Activated naive CD4-positive, alpha-beta T cell treated with anti-CD3 and anti-CD28 coated beads, Interleukin-2, amount 50 U/mL, for 24 hours (primary cell): ENCODE measurements around the gene SLC5A6.
"Not testable (repeated sequence)": the region's sequence is repeated elsewhere in the genome, so short reads cannot be mapped to it uniquely, and the experiment has no call there.

Experiments used
- H3K27ac Mint-ChIP-seq: one replicate; pipeline ENCODE4 v1.8.0; 2021; ENCODE audit warnings: mild to moderate bottlenecking, mixed read lengths
- H3K27me3 Mint-ChIP-seq: one replicate; pipeline ENCODE4 v1.8.0; 2021; ENCODE audit warnings: mixed read lengths
- H3K36me3 Mint-ChIP-seq: one replicate; pipeline ENCODE4 v1.8.0; 2021; ENCODE audit warnings: mixed read lengths
- H3K4me1 Mint-ChIP-seq: one replicate; pipeline ENCODE4 v1.8.0; 2021; ENCODE audit warnings: mixed read lengths
- H3K4me3 Mint-ChIP-seq: one replicate; pipeline ENCODE4 v1.8.0; 2021; ENCODE audit warnings: mild to moderate bottlenecking, mixed read lengths
- H3K9me3 Mint-ChIP-seq: one replicate; pipeline ENCODE4 v1.8.0; 2021; ENCODE audit warnings: mixed read lengths

SLC5A6 gene

DNA sequence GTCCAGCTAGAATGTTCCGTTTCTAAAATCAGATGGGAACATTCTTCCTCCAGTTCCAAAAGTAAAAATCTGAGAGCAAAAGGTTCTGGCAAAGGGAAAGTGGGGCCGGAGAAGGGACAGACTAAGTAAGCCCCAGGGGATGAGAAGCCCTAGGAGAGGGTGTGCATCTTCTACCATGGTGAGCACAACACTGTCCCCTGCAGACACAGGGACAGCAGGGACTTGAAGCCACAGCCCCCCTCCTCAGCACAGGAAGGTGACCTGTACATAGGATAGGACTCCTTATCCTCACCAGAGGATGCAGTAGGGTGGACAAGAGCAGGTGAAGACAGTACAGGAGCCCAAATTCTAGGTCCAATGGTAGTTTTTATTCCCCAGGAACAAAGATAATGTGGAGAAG is 12.8 kb downstream of the SLC5A6 start:
- H3K9me3 Mint-ChIP-seq, result no peaks in the 10 kb centered on the region

DNA sequence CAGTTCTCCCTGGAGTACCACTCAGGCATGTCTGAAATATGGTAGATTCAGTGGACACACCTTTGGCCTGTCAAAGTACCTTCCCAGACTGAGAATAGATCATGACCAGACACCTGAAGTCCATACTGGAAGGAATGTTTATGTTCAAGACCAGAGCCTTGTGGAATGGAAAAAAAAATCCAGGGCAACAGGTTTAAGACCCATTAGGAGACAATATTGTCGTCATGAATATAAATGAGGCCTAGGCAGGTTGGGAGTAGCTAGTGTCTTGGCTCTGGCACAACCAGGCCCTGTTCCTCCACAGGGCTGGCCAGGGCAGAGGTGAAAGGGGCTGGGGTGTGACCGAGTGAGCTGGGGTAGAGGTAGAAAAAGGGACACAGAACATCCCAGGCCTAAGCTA is 13.4 kb downstream of the SLC5A6 start:
- Mint-ChIP-seq H3K27me3 (no peaks in the 10 kb centered on the region), H3K4me1 (peaks cover 6% of the 10 kb centered on the region), H3K27ac (no peak overlapping the region), H3K9me3 (no peaks in the 10 kb centered on the region), H3K36me3 (no peaks in the 10 kb centered on the region), H3K4me3 (no peak overlapping the region)

More for the DNA sequence above, 12.8 kb downstream of the SLC5A6 start:
- H3K27ac Mint-ChIP-seq, result no peak overlapping the region
- no peak overlapping the region for H3K4me3 Mint-ChIP-seq
- H3K36me3 Mint-ChIP-seq, result no peaks in the 10 kb centered on the region
- no peaks in the 10 kb centered on the region for H3K27me3 Mint-ChIP-seq
- H3K4me1 Mint-ChIP-seq, result peaks cover 6% of the 10 kb centered on the region

DNA sequence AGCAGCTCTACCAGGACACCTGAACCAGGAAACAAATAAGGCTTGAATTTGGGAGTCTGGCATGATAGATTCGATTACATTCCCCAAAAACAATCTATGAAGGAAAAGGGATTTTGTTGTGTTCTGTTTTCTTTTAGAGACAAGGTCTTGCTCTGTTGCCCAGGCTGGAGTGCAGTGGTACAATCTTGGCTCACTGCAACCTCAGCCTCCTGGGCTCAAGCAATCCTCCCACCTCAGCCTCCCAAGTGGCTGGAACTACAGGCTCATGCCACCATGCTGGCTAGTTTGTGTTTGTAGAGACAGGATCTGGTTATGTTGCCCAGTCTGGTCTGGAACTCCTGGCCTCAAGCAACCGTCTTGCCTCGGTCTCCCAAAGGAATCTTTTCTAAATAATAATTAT is 14.0 kb downstream of the SLC5A6 start:
- not testable (repeated sequence) for H3K4me1 Mint-ChIP-seq, H3K36me3 Mint-ChIP-seq, H3K9me3 Mint-ChIP-seq, H3K4me3 Mint-ChIP-seq, H3K27ac Mint-ChIP-seq, H3K27me3 Mint-ChIP-seq

DNA sequence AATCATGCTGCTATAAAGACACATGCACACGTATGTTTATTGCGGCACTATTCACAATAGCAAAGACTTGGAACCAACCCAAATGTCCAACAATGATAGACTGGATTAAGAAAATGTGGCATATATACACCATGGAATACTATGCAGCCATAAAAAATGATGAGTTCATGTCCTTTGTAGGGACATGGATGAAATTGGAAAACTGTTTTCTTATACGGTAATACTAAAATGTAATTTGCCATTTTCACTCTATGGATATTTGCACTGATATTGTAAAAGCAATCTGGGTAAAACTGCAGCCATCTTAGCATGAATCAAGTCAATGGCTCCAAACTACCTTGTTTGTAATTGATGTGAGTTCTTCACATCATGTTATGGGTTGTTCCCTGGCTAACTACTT is 16.3 kb downstream of the SLC5A6 start:
- not testable (repeated sequence) for H3K4me1 Mint-ChIP-seq, H3K36me3 Mint-ChIP-seq, H3K27me3 Mint-ChIP-seq, H3K27ac Mint-ChIP-seq, H3K9me3 Mint-ChIP-seq, H3K4me3 Mint-ChIP-seq

DNA sequence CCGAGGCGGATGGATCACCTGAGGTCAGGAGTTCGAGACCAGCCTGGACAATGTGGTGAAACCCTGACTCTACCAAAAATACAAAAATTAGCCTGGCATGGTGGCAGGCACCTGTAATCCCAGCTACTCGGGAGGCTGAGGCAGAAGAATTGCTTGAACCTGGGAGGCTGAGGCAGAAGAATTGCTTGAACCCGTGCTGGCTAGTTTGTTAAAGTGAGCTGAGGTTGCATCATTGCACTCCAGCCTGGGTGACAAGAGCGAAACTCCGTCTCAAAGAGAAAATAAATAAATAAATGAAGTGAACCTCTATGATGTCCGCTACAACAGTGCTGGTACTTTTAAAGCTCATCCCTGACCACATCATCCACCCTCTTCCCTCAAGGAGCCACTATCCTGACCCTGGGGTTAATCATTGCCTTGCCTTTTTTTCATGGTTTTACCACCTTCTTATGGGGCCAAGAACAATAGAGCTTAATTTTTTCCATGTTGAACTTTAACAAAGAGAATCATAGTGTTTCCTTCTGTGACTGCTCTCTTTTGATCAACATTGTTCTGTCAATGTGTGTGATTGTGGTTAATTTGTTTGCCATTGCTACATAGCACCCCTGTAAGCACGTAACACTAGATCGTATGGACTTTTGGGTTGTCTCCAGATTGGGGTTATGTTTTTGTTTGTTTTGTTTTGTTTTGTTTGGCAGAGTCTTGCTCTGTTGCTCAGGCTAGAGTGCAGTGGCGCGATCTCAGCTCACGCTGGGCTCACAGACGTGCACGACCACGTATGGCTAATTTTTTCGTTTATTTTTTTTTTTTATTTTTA is 17.3 kb downstream of the SLC5A6 start:
- Mint-ChIP-seq H3K36me3 (no peaks in the 10 kb centered on the region), H3K4me1 (no peaks in the 10 kb centered on the region), H3K9me3 (no peaks in the 10 kb centered on the region), H3K4me3 (no peak overlapping the region), H3K27ac (no peak overlapping the region), H3K27me3 (no peaks in the 10 kb centered on the region)

DNA sequence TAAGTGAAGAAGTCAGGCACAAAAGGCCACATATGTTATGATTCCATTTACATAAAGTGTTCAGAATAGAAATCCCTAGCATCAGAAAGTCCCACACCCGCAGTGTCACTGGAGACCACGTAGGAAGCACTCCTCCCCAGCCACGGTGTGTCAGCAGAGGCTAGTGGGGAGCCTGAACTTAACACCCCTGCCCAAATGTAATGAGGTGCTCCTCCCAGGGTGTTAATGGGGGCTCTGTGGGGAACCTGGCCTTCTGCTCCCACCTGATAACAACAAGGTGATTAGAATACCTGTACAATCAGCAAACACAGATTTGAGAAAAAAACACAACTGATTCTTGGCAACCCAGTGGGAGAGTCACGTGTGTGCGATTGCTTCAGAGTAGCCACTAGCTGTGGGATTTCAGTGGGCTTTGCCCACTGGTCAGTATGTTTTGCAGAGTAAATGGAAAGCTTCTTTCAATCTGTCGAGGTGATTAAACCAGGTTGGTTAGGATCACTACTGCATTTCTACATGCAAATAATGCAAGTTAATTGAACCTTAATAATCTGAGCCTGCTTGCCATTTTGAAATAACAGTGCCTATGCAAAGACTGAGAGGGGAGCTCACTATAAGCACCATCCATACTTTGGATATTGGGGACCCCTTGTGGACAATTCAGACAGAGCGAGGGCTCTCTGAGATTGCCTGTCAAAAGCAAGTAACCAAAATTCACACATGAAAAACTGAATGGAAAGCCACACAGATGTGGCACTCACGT is 20.8 kb downstream of the SLC5A6 start:
- Mint-ChIP-seq H3K27me3 (peaks cover 2% of the 10 kb centered on the region), H3K27ac (no peak overlapping the region), H3K4me1 (no peaks in the 10 kb centered on the region), H3K4me3 (no peak overlapping the region), H3K9me3 (no peaks in the 10 kb centered on the region), H3K36me3 (no peaks in the 10 kb centered on the region)

DNA sequence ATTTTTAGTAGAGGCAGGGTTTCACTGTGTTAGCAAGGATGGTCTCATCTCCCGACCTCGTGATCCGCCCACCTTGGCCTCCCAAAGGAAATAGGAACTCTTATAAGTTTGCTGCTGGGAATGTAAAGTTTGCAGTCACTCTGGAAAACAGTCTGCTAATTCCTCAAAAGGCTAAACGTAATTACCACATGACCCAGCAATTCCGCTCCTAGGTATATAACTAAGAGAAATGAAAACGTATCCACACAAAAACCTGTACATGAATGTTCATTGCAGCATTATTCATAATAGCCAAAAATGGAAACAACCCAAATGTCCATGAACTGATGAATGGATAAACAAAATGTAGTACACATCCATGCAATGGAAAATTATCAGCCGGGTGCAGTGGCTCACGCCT is 22.1 kb downstream of the SLC5A6 start:
- Mint-ChIP-seq H3K4me1 (no peaks in the 10 kb centered on the region), H3K27ac (no peak overlapping the region), H3K9me3 (no peaks in the 10 kb centered on the region), H3K4me3 (no peak overlapping the region), H3K27me3 (peaks cover 2% of the 10 kb centered on the region), H3K36me3 (no peaks in the 10 kb centered on the region)

DNA sequence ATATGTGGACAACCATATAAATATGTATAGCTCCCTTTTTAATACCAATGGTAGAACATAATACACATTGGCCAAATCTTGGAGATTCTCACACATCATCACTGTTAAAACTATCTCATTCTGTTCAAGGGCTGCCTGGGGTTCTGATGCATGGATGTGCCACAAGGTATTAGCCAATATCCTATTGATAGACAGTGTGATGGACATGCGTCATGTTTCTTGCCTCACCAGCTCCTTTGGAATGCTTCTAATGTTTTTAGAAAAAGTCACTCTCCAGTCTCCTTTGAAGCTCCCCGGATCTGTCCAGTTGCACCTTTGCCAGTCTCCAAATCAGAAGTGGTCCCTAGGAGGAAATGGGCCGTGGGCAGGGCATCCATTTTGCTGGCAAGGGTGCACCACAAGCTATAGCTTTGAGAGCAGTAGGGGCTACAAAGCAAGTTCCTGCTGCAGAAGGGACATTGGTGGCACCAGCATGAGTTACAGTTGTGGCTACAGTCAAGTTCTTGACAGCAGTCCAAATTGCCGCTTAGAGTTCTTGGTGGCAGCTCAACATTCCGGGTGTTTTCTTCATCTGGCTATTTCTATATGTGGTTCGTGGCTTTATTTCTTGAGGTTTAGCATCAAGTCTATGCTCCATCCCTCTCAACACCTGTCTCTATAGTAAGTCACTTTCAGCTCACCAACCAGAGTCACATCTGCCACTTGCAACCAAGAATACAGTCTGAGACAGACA is 25.3 kb downstream of the SLC5A6 start:
- H3K27me3 Mint-ChIP-seq, result peaks cover 5% of the 10 kb centered on the region
- no peaks in the 10 kb centered on the region for H3K36me3 Mint-ChIP-seq
- H3K27ac Mint-ChIP-seq, result no peak overlapping the region
- H3K4me3 Mint-ChIP-seq, result no peak overlapping the region
- H3K4me1 Mint-ChIP-seq, result no peaks in the 10 kb centered on the region
- H3K9me3 Mint-ChIP-seq, result no peaks in the 10 kb centered on the region

DNA sequence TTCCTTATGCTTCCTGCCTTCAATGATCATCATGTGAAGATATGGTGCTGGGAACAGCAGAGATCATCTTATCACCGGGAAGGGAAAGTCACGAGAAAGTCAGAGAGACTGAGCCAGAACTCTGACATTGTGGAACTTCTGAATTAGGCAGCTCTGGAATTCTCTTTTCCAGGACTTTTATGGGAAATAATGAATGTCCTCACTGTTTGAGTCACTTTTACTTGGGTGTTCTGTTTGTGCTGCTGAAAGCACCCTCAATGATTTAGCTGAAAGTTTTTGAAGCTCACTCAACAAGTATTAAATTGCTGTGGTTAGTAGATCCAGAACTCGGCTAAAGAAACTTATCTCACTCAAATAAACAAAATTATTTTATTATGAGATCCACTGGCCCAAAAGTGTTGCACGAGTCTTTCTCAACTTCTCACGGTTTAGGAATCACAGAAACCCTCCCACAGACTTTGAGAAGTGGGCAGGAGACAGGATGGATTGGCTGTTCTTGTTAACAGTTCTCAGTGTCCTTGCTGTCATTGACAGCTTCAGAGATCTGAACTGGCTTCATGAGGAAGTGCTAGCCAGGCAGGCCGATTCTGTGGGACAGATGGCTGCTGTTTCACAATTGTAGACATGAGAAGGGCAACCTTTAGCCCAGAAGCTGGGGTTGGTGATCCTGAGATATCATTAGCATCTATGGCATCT is 26.6 kb downstream of the SLC5A6 start:
- Mint-ChIP-seq H3K36me3 (no peaks in the 10 kb centered on the region), H3K27me3 (peaks cover 9% of the 10 kb centered on the region), H3K27ac (no peak overlapping the region), H3K4me3 (no peak overlapping the region), H3K9me3 (no peaks in the 10 kb centered on the region), H3K4me1 (no peaks in the 10 kb centered on the region)

DNA sequence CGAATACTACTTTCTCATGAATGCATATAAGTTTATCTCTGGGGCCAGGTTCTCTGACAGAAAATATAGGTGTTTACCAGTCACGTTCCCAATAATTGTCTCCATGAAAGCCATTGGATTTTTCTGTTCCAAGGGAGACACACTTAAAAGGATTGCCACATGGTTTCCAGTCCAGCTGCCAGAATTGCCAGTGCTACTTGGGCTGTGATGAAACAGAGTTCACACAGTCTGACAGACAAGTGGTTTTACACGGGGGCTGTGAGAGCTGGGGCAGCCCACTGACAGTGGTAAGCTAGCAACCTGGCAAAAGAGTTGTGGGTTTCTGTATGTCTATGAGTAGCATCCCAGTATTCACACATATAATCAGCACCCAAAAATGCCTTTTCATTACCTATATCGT is 28.0 kb downstream of the SLC5A6 start:
- Mint-ChIP-seq H3K4me1 (no peaks in the 10 kb centered on the region), H3K9me3 (no peaks in the 10 kb centered on the region), H3K4me3 (no peak overlapping the region), H3K27ac (no peak overlapping the region), H3K27me3 (peaks cover 17% of the 10 kb centered on the region), H3K36me3 (no peaks in the 10 kb centered on the region)

DNA sequence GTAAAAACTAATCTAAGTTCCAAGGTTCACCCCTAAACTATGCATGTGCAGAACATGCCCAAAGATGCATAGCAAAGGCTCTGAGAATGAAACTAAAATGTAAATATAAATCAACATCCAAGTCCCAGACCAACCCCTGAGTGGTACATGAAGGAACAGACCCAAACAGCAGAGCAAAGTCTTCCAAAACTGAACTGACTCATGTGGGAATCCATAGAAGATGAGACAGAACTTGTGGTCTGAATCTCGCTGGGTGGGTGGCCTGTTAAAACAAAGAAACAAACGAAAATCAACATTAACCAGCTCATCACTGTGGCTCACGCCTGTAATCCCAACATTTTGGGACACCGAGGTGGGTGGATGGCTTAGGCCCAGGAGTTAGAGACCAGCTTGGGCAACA is 29.7 kb downstream of the SLC5A6 start:
- H3K27me3 Mint-ChIP-seq, result peaks cover 20% of the 10 kb centered on the region
- H3K27ac Mint-ChIP-seq, result no peak overlapping the region
- no peaks in the 10 kb centered on the region for H3K4me1 Mint-ChIP-seq
- no peak overlapping the region for H3K4me3 Mint-ChIP-seq
- H3K36me3 Mint-ChIP-seq, result no peaks in the 10 kb centered on the region
- no peaks in the 10 kb centered on the region for H3K9me3 Mint-ChIP-seq

DNA sequence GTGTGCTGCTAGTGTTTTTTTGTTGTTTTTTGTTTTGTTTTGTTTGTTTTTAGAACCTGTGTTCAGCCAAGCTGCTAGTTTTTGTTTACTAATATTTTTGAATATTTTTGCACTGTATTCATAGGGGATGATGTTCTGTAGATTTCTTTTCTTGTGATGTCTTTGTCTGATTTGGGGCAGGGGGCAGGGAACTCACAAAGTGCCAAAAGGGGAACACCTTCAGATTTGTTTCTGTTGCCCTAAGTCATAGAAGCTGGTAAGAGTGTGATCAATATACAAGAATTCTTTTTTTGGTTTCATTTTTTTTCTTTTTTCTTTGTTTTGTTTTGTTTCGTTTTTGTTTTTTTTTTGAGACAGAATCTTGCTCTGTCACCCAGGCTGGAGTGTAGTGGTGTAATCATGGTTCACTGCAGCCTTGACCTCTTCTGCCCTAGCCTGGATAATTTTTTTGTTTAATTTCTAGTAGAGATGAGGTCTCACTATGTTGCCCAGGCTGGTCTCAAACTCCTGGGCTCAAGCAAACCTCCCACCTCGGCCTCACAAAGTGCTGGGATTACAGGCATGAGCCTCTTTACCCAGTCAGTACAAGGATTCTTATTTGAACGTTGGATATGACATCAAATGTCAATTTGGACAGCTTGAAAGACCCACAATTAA is 32.6 kb downstream of the SLC5A6 start:
- no peaks in the 10 kb centered on the region for H3K4me1 Mint-ChIP-seq

DNA sequence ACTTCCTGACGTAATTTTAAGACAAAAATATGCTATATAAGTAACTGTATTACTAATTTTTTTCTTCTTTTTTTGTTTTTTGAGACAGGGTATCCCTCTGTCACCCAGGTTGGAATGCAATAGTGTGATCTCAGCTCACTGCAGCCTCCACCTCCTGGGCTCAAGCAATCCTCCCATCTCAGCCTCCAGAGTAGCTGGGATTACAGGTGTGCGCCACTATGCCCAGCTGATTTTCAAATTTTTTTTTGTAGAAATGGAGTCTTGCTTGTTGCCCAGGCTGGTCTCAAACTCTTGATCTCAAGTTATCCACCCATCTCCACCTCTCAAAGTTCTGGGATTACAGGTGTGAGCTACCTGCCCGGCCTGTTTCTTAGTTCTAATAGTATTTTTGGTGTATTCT is 33.6 kb downstream of the SLC5A6 start:
- no peaks in the 10 kb centered on the region for H3K36me3 Mint-ChIP-seq
- H3K4me3 Mint-ChIP-seq, result no peak overlapping the region
- H3K9me3 Mint-ChIP-seq, result no peaks in the 10 kb centered on the region
- no peaks in the 10 kb centered on the region for H3K4me1 Mint-ChIP-seq
- no peak overlapping the region for H3K27ac Mint-ChIP-seq
- H3K27me3 Mint-ChIP-seq, result peaks cover 18% of the 10 kb centered on the region

More for the DNA sequence above, 32.6 kb downstream of the SLC5A6 start:
- Mint-ChIP-seq H3K9me3 (no peaks in the 10 kb centered on the region), H3K4me3 (no peak overlapping the region), H3K27me3 (peaks cover 18% of the 10 kb centered on the region), H3K36me3 (no peaks in the 10 kb centered on the region), H3K27ac (no peak overlapping the region)

DNA sequence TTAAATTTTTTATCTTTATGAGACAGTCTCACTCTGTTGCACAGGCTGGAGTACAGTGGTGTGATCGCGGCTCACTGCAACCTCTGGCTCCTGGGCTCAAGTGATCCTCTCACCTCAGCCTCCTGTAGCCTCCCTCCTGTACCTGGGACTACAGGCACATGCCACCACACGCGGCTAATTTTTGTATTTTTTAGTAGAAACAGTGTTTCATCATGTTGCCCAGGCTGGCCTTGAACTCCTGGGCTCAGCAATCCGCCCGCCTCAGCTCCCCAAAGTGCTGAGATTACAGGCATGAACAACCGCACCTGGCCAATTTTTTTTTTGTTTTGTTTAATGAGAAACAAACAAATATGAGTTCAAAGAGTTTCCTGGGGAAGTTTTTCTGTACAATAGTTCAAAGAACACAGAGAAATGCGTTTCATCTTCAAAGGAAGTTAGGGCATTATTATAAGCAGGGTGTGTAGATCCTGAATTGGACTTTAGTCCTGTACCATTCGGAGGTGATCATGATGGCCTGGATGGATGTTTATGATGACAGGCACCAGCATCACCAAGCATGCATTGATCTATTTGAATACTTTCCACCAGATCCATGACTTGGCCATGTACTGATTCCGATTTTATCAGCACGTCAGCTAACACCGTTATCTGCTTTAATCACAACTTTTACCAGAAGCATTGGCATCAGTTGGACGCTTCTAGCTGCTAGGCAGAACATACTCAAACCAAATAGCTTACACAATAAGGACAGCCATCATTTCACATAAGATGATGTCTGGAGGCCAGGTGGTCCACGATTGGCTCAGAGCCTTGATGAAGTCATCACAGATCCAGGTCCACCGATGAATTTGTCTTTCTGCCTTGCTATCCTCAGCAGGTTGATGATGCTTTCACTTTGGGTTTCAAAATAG is 34.4 kb downstream of the SLC5A6 start:
- peaks cover 18% of the 10 kb centered on the region for H3K27me3 Mint-ChIP-seq

More for the DNA sequence above, 34.4 kb downstream of the SLC5A6 start:
- H3K27ac Mint-ChIP-seq, result no peak overlapping the region
- H3K36me3 Mint-ChIP-seq, result no peaks in the 10 kb centered on the region
- H3K4me1 Mint-ChIP-seq, result no peaks in the 10 kb centered on the region
- no peaks in the 10 kb centered on the region for H3K9me3 Mint-ChIP-seq
- no peak overlapping the region for H3K4me3 Mint-ChIP-seq
